ENCODE measurements around the gene CAMSAP2. TPM values are rescaled to one million over a fixed set of nuclear protein-coding genes. Genes with fewer than 3 reads are reported as not detected.

Gene CAMSAP2
- total RNA-seq, 2 donors from 2014 or later: 22.1 to 22.2 TPM

GRCh38 chr1:200762089-200762488, 23.4 kb downstream of the CAMSAP2 start:
- H3K9ac ChIP-seq (ENCODE audit: extremely low read depth, low read length, poor library complexity, severe bottlenecking): no peak overlapping the region
- H3K27me3 ChIP-seq (ENCODE audit: control insufficient read depth, insufficient read depth, low read length, poor library complexity, severe bottlenecking): no peaks in the 10 kb centered on the region
- no peak for DNase-seq
- Mint-ChIP-seq H3K4me1 (no peaks in the 10 kb centered on the region), H3K9me3 (no peaks in the 10 kb centered on the region), H3K4me3 (no peak overlapping the region), H3K27ac (no peak overlapping the region), H3K36me3 (ENCODE audit: low read depth) (peaks cover 34% of the 10 kb centered on the region), H3K27me3 (ENCODE audit: insufficient read depth) (no peaks in the 10 kb centered on the region)
- no peak overlapping the region for H3K4me3 ChIP-seq (ENCODE audit: low read length)
- H3K36me3 ChIP-seq (ENCODE audit: control insufficient read depth, insufficient read depth, low read length): peaks cover 44% of the 10 kb centered on the region
- no peak for TF ChIP-seq CTCF (conservative IDR thresholded peaks at IDR 0.05)
- H3K27ac ChIP-seq (ENCODE audit: low read depth, low read length): no peak overlapping the region
- no peaks in the 10 kb centered on the region for H3K9me3 ChIP-seq (ENCODE audit: control insufficient read depth, low read length)
- no peaks in the 10 kb centered on the region for H3K4me1 ChIP-seq (ENCODE audit: control insufficient read depth, insufficient read depth, low read length)

- Histone ChIP-seq H3K9ac (ENCODE audit: extremely low read depth, low read length, poor library complexity, severe bottlenecking) (no peak overlapping the region), H3K4me3 (ENCODE audit: low read length) (no peak overlapping the region), H3K27me3 (ENCODE audit: control insufficient read depth, insufficient read depth, low read length, poor library complexity, severe bottlenecking) (no peaks in the 10 kb centered on the region), H3K36me3 (ENCODE audit: control insufficient read depth, insufficient read depth, low read length) (peaks cover 60% of the 10 kb centered on the region), H3K4me1 (ENCODE audit: control insufficient read depth, insufficient read depth, low read length) (no peaks in the 10 kb centered on the region), H3K27ac (ENCODE audit: low read depth, low read length) (no peak overlapping the region), H3K9me3 (ENCODE audit: control insufficient read depth, low read length) (no peaks in the 10 kb centered on the region)
- H3K27me3 Mint-ChIP-seq (ENCODE audit: insufficient read depth): no peaks in the 10 kb centered on the region
- no peak overlapping the region for H3K27ac Mint-ChIP-seq
- no peaks in the 10 kb centered on the region for H3K4me1 Mint-ChIP-seq
- no peak for TF ChIP-seq CTCF (conservative IDR thresholded peaks at IDR 0.05)
- no peak for DNase-seq
- peaks cover 49% of the 10 kb centered on the region for H3K36me3 Mint-ChIP-seq (ENCODE audit: low read depth)
- H3K9me3 Mint-ChIP-seq: no peaks in the 10 kb centered on the region
- no peak overlapping the region for H3K4me3 Mint-ChIP-seq
Measured at GRCh38 chr1:200767321-200767720, 28.6 kb downstream of the CAMSAP2 start.

- Histone ChIP-seq H3K4me3 (ENCODE audit: low read length) (no peak overlapping the region), H3K4me1 (ENCODE audit: control insufficient read depth, insufficient read depth, low read length) (no peaks in the 10 kb centered on the region), H3K27ac (ENCODE audit: low read depth, low read length) (no peak overlapping the region), H3K36me3 (ENCODE audit: control insufficient read depth, insufficient read depth, low read length) (peaks cover 34% of the 10 kb centered on the region), H3K9ac (ENCODE audit: extremely low read depth, low read length, poor library complexity, severe bottlenecking) (no peak overlapping the region), H3K9me3 (ENCODE audit: control insufficient read depth, low read length) (no peaks in the 10 kb centered on the region), H3K27me3 (ENCODE audit: control insufficient read depth, insufficient read depth, low read length, poor library complexity, severe bottlenecking) (no peaks in the 10 kb centered on the region)
- Mint-ChIP-seq H3K9me3 (no peaks in the 10 kb centered on the region), H3K4me1 (no peaks in the 10 kb centered on the region), H3K36me3 (ENCODE audit: low read depth) (peaks cover 28% of the 10 kb centered on the region), H3K27me3 (ENCODE audit: insufficient read depth) (no peaks in the 10 kb centered on the region), H3K27ac (peak overlapping the region; percentile 23), H3K4me3 (no peak overlapping the region)
- 89 to 90% methylated on average over 5 of the region's 5 CpGs for WGBS, 2 experiments (ENCODE audit: insufficient coverage in 1 of 2, insufficient read length in 1 of 2)
- TF ChIP-seq CTCF (conservative IDR thresholded peaks at IDR 0.05): no peak
- DNase-seq: no peak
Measured at GRCh38 chr1:200771625-200772555, 33.2 kb downstream of the CAMSAP2 start.
